Hepatocyte (in vitro differentiated cells): ENCODE measurements around the gene ALDH7A1. TPM values are rescaled to one million over a fixed set of nuclear protein-coding genes. Genes with fewer than 3 reads are reported as not detected.

Source experiments
- DNase-seq: peaks from one replicate; pipeline ENCODE4 v3.0.0-alpha.2; 2016; ENCODE audit warnings: low spot score
- H2AFZ ChIP-seq: fragments of 200-600 bp; sonication (generic); 2 replicates; pipeline ENCODE4 v1.6.0; 2016; ENCODE audit warnings: antibody characterized with exemption, mild to moderate bottlenecking
- H3K27ac ChIP-seq: fragments of 200-600 bp; sonication (generic); 2 replicates; pipeline ENCODE4 v1.5.1; 2016; ENCODE audit warnings: mild to moderate bottlenecking
- H3K27me3 ChIP-seq: fragments of 200-600 bp; sonication (generic); 2 replicates; pipeline ENCODE4 v1.6.1; 2016
- H3K36me3 ChIP-seq: fragments of 200-600 bp; sonication (generic); replicated peaks from 2 replicates; pipeline ENCODE4 v1.5.1; 2016; ENCODE audit warnings: low read depth; ENCODE audit not compliant: insufficient read depth
- H3K4me1 ChIP-seq: fragments of 200-600 bp; sonication (generic); 2 replicates; pipeline ENCODE4 v1.5.1; 2016; ENCODE audit warnings: mild to moderate bottlenecking, moderate library complexity; ENCODE audit not compliant: insufficient read depth
- H3K4me2 ChIP-seq: fragments of 200-600 bp; sonication (generic); 2 replicates; pipeline ENCODE4 v1.6.0; 2016
- H3K4me3 ChIP-seq: fragments of 200-600 bp; sonication (generic); 2 replicates; pipeline ENCODE4 v1.5.1; 2016; ENCODE audit warnings: mild to moderate bottlenecking
- H3K79me2 ChIP-seq: fragments of 200-600 bp; sonication (generic); 2 replicates; pipeline ENCODE4 v1.6.0; 2017; ENCODE audit warnings: mild to moderate bottlenecking
- H3K9me2 ChIP-seq: fragments of 200-600 bp; sonication (generic); replicated peaks from 2 replicates; pipeline ENCODE4 v1.6.0; 2017; ENCODE audit warnings: mild to moderate bottlenecking; ENCODE audit not compliant: insufficient read depth
- H3K9me3 ChIP-seq: fragments of 200-600 bp; sonication (generic); 2 replicates; pipeline ENCODE4 v1.5.1; 2016; ENCODE audit warnings: low read depth, mild to moderate bottlenecking
- H4K20me1 ChIP-seq: fragments of 200-600 bp; sonication (generic); 2 replicates; pipeline ENCODE4 v1.6.0; 2016; ENCODE audit warnings: mild to moderate bottlenecking; ENCODE audit not compliant: insufficient read depth, poor library complexity, severe bottlenecking
- EZH2 ChIP-seq: fragments of 200-600 bp; sonication (generic); IDR thresholded peaks from 2 replicates; pipeline ENCODE4 v1.6.1; 2016; ENCODE audit warnings: antibody characterized with exemption, mild to moderate bottlenecking, borderline replicate concordance
- EZH2phosphoT487 ChIP-seq: fragments of 200-600 bp; sonication (generic); IDR thresholded peaks from one replicate; pipeline ENCODE4 v1.6.1; 2018; ENCODE audit warnings: antibody characterized with exemption, mild to moderate bottlenecking, low read depth, moderate library complexity; ENCODE audit not compliant: unreplicated experiment, severe bottlenecking
- WGBS: methylation state at CpG from one replicate; pipeline ENCODE4 v1.1.6; 2016; ENCODE audit warnings: low lambda C conversion rate; ENCODE audit errors: missing lambda C conversion rate; 5-methylcytosine and 5-hydroxymethylcytosine counted together
- polyA plus RNA-seq: library from polyadenylated mRNA; unstranded; fragments of >200 nt; fragmentation: Nextera tagmentation; extraction: Ambion mirVana; gene quantifications from 2 replicates; pipeline ENCODE4 v1.2.1, GENCODE V29; 2016
- total RNA-seq: library from RNA; depleted of rRNA; stranded (reverse); fragments of >200 nt; gene quantifications from 2 replicates; pipeline ENCODE4 v1.2.3, GENCODE V29; 2014
- TF ChIP-seq, protein P1 (sequence below): fragments of 200-600 bp; sonication (generic); IDR thresholded peaks from 2 replicates; pipeline ENCODE4 v1.5.1; 2016; ENCODE audit warnings: antibody characterized with exemption, mild to moderate bottlenecking; ENCODE audit not compliant: poor library complexity

ALDH7A1 gene
- total and polyA plus RNA-seq, 2 experiments from 2014 or later, result 50.0 to 107 TPM

DNA sequence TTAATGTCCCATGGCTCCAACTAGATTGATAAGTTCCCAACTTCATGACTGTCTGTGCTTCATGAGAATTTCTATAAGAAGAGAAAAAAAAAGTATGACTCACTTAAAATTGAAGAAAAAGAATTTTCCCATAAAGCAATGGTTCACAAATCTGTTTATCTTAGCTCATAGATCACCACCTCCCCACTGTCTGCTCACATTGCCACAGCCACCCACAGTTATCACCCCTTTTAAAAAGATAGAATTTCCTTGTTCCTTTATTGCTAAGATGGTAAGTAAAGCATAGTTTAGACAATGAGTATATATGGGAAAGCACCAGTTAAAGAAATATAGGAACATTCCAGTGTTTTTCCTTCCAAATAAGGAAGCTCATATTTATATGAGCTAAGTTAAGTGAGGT, 67.1 kb downstream of the ALDH7A1 start:
- H3K79me2 ChIP-seq, result no peaks in the 10 kb centered on the region
- TF ChIP-seq EZH2 (no peak), EZH2phosphoT487 (no peak)
- TF ChIP-seq, protein P1, sequence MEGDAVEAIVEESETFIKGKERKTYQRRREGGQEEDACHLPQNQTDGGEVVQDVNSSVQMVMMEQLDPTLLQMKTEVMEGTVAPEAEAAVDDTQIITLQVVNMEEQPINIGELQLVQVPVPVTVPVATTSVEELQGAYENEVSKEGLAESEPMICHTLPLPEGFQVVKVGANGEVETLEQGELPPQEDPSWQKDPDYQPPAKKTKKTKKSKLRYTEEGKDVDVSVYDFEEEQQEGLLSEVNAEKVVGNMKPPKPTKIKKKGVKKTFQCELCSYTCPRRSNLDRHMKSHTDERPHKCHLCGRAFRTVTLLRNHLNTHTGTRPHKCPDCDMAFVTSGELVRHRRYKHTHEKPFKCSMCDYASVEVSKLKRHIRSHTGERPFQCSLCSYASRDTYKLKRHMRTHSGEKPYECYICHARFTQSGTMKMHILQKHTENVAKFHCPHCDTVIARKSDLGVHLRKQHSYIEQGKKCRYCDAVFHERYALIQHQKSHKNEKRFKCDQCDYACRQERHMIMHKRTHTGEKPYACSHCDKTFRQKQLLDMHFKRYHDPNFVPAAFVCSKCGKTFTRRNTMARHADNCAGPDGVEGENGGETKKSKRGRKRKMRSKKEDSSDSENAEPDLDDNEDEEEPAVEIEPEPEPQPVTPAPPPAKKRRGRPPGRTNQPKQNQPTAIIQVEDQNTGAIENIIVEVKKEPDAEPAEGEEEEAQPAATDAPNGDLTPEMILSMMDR, result no peak
- no peaks in the 10 kb centered on the region for H3K36me3 ChIP-seq
- H3K9me3 ChIP-seq, result no peaks in the 10 kb centered on the region
- H3K4me3 ChIP-seq, result no peak overlapping the region
- no peak overlapping the region for H2AFZ ChIP-seq
- no peaks in the 10 kb centered on the region for H4K20me1 ChIP-seq
- no peak overlapping the region for H3K4me2 ChIP-seq
- H3K4me1 ChIP-seq, result peaks cover 12% of the 10 kb centered on the region
- H3K27ac ChIP-seq, result no peak overlapping the region
- H3K9me2 ChIP-seq, result no peaks in the 10 kb centered on the region
- DNase-seq, result no peak
- no peaks in the 10 kb centered on the region for H3K27me3 ChIP-seq

DNA sequence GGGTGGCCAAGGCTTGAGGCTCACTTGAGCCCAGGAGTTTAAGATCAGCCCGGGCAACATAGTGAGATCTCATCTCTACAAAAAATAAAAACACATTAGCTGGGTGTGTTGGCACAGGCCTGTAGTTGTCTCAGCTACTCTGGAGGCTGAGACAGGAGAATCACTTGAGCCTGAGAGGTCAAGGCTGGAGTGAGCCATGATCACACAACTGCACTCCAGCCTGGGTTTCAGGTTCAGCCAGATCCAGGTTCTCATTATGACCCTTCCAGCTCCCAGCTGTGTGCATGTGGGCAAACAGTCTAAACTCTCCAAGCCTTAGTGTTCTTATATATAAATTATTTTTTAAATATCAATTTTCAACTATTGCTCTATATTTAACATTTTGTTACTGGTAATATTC, 67.9 kb downstream of the ALDH7A1 start:
- 90% methylated on average over 1 of the region's 1 CpG for WGBS
- Histone ChIP-seq H3K9me2 (no peaks in the 10 kb centered on the region), H3K4me3 (no peak overlapping the region), H2AFZ (no peak overlapping the region), H3K4me2 (no peak overlapping the region), H3K4me1 (peaks cover 12% of the 10 kb centered on the region), H3K27ac (no peak overlapping the region), H3K27me3 (no peaks in the 10 kb centered on the region), H3K9me3 (no peaks in the 10 kb centered on the region), H4K20me1 (no peaks in the 10 kb centered on the region), H3K36me3 (no peaks in the 10 kb centered on the region), H3K79me2 (no peaks in the 10 kb centered on the region)
- TF ChIP-seq EZH2 (no peak), EZH2phosphoT487 (no peak)
- TF ChIP-seq, protein P1, result no peak
- no peak for DNase-seq

DNA sequence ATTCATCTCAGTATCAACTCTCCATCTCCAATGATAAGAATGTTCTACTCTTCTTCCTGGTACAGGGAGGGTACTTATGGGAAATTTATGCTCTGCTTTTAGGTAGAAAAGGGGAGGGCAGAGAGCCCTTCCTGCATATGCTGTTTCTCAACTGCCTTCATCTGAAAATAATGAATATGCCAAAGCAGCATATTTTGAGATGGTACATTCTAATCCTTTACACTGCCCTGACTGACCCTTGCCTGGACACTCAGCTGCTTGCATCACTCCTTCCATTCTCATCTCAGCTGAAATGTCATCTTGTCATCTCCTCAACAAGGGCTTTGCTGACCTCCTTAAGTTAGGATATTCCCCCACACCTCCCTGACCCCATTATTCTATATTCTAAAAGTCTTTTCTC, 68.5 kb downstream of the ALDH7A1 start:
- no peaks in the 10 kb centered on the region for H3K27me3 ChIP-seq

More for the DNA sequence above, 68.5 kb downstream of the ALDH7A1 start:
- no peaks in the 10 kb centered on the region for H4K20me1 ChIP-seq
- peaks cover 5% of the 10 kb centered on the region for H3K4me1 ChIP-seq
- no peak for DNase-seq
- no peaks in the 10 kb centered on the region for H3K79me2 ChIP-seq
- H3K27ac ChIP-seq, result no peak overlapping the region
- TF ChIP-seq EZH2 (no peak), EZH2phosphoT487 (no peak)
- TF ChIP-seq, protein P1, result no peak
- no peak overlapping the region for H3K4me2 ChIP-seq
- no peaks in the 10 kb centered on the region for H3K9me2 ChIP-seq
- no peaks in the 10 kb centered on the region for H3K9me3 ChIP-seq
- H3K36me3 ChIP-seq, result no peaks in the 10 kb centered on the region
- no peak overlapping the region for H3K4me3 ChIP-seq
- H2AFZ ChIP-seq, result no peak overlapping the region
